Activated CD8-positive, alpha-beta T cell treated with anti-CD3 and anti-CD28 coated beads for 36 hours (primary cell): ENCODE measurements around the gene PDE9A. TPM values are rescaled to one million over a fixed set of nuclear protein-coding genes. Genes with fewer than 3 reads are reported as not detected.

Source experiments
- ATAC-seq: fragments of 200-7000 bp; cut with Tn5 transposase; one replicate; pipeline ENCODE4 v1.10.0; 2021; ENCODE audit warnings: mild to moderate bottlenecking, moderate library complexity
- CTCF ChIA-PET: fragments of 350-600 bp; sonication (Branson Sonifier 250); formaldehyde crosslinking; loops from one replicate; lab custom pipeline; 2021; ENCODE audit warnings: antibody characterized with exemption; lab: Charles Lee
- POLR2A ChIA-PET: fragments of 350-600 bp; sonication (Branson Sonifier 250); formaldehyde crosslinking; loops from one replicate; lab custom pipeline; 2021; ENCODE audit warnings: antibody characterized with exemption; lab: Charles Lee
- DNase-seq: peaks from one replicate; pipeline ENCODE4 v3.0.0-alpha.2; 2020
- H3K27ac Mint-ChIP-seq: one replicate; pipeline ENCODE4 v1.8.0; 2021; ENCODE audit warnings: mild to moderate bottlenecking, mixed read lengths
- H3K27me3 Mint-ChIP-seq: one replicate; pipeline ENCODE4 v1.8.0; 2021; ENCODE audit warnings: mixed read lengths
- H3K36me3 Mint-ChIP-seq: one replicate; pipeline ENCODE4 v1.8.0; 2021; ENCODE audit warnings: low read depth, mixed read lengths
- H3K4me1 Mint-ChIP-seq: one replicate; pipeline ENCODE4 v1.8.0; 2021; ENCODE audit warnings: low read depth, mixed read lengths
- H3K4me3 Mint-ChIP-seq: one replicate; pipeline ENCODE4 v1.8.0; 2021; ENCODE audit warnings: mild to moderate bottlenecking, moderate library complexity, mixed read lengths
- H3K9me3 Mint-ChIP-seq: one replicate; pipeline ENCODE4 v1.8.0; 2021; ENCODE audit warnings: mixed read lengths
- intact Hi-C: fragments of 100-400 bp; cut with micrococcal nuclease; formaldehyde crosslinking; loops from one replicate; pipeline ENCODE4 v1.10.0; 2022
- total RNA-seq, 2 experiments: library from RNA; stranded (reverse); gene quantifications; one replicate each; pipeline ENCODE4 v1.2.3, GENCODE V29; 2021
- TF ChIP-seq, protein P1 (sequence below): fragments of 200-600 bp; IDR thresholded peaks from one replicate; pipeline ENCODE4 v1.8.0; 2022; ENCODE audit warnings: antibody characterized with exemption, mild to moderate bottlenecking

PDE9A gene
- total RNA-seq, 2 experiments from 2014 or later = 11.1 to 11.5 TPM

DNA sequence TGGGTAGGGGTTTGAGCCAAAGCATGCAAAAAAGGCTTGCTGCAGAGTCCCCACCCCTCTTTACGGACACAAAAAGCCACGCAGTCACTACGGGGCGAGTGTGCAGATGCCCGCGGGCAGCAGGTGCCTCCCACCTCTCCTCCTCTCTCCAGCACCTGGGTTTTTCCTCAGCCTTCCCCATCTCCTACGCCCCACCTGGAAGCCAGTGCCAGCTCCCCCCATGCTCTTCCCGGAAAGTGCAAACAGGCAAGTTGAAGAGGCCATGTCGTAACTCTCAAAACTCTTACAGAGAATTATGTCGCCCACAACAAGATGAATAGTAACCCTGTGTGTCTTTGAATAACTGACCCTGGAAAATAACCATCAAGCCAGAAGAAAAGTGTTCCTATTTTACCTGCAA lies 82.5 kb downstream of the PDE9A start:
- H3K36me3 Mint-ChIP-seq = peaks cover 2% of the 10 kb centered on the region
- ChIA-PET POLR2A (interaction anchor here (0.8 kb wide), 1 partner anchor 149 kb away, joined by 3 read pairs; no protein-coding TSS in a partner anchor), CTCF (no interaction called here)
- no peak for DNase-seq
- TF ChIP-seq, protein P1, sequence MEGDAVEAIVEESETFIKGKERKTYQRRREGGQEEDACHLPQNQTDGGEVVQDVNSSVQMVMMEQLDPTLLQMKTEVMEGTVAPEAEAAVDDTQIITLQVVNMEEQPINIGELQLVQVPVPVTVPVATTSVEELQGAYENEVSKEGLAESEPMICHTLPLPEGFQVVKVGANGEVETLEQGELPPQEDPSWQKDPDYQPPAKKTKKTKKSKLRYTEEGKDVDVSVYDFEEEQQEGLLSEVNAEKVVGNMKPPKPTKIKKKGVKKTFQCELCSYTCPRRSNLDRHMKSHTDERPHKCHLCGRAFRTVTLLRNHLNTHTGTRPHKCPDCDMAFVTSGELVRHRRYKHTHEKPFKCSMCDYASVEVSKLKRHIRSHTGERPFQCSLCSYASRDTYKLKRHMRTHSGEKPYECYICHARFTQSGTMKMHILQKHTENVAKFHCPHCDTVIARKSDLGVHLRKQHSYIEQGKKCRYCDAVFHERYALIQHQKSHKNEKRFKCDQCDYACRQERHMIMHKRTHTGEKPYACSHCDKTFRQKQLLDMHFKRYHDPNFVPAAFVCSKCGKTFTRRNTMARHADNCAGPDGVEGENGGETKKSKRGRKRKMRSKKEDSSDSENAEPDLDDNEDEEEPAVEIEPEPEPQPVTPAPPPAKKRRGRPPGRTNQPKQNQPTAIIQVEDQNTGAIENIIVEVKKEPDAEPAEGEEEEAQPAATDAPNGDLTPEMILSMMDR = no peak
- no peak overlapping the region for H3K4me3 Mint-ChIP-seq
- no peaks in the 10 kb centered on the region for H3K9me3 Mint-ChIP-seq
- no peaks in the 10 kb centered on the region for H3K27me3 Mint-ChIP-seq
- H3K27ac Mint-ChIP-seq = no peak overlapping the region
- intact Hi-C loops = no loop called here
- H3K4me1 Mint-ChIP-seq = peaks cover 35% of the 10 kb centered on the region
- no peak for ATAC-seq

GRCh38 chr21:42736646-42737350 lies 83.4 kb downstream of the PDE9A start:
- H3K4me3 Mint-ChIP-seq = no peak overlapping the region
- TF ChIP-seq, protein P1 = no peak
- DNase-seq (no peak), ATAC-seq (no peak)
- intact Hi-C loops = no loop called here
- H3K36me3 Mint-ChIP-seq = peaks cover 2% of the 10 kb centered on the region
- H3K9me3 Mint-ChIP-seq = no peaks in the 10 kb centered on the region
- ChIA-PET POLR2A (no interaction called here), CTCF (interaction anchor here (0.9 kb wide), 1 partner anchor 10 kb away, joined by 3 read pairs; no protein-coding TSS in a partner anchor)
- peaks cover 35% of the 10 kb centered on the region for H3K4me1 Mint-ChIP-seq
- H3K27me3 Mint-ChIP-seq = no peaks in the 10 kb centered on the region
- peak overlapping the region; percentile 98 for H3K27ac Mint-ChIP-seq

GRCh38 chr21:42737951-42738590 lies 84.7 kb downstream of the PDE9A start:
- TF ChIP-seq, protein P1 = no peak
- peak; percentile 88 for ATAC-seq
- Mint-ChIP-seq H3K4me3 (peak overlapping the region; percentile 51), H3K36me3 (peaks cover 2% of the 10 kb centered on the region), H3K4me1 (peaks cover 35% of the 10 kb centered on the region), H3K9me3 (no peaks in the 10 kb centered on the region), H3K27me3 (no peaks in the 10 kb centered on the region), H3K27ac (peak overlapping the region; percentile 98)
- intact Hi-C loops = no loop called here
- POLR2A ChIA-PET = interaction anchor here (1.4 to 1.7 kb wide), 2 partner anchors 9 to 39 kb away, joined by 3 to 5 read pairs; no protein-coding TSS in a partner anchor
- CTCF ChIA-PET = interaction anchor here (0.9 to 1.6 kb wide), 4 partner anchors 9 to 146 kb away, joined by 3 to 6 read pairs (median 4); partner anchors contain the start of gene PDE9A
- DNase-seq = peak; percentile 41

- Mint-ChIP-seq H3K36me3 (peaks cover 2% of the 10 kb centered on the region), H3K27me3 (no peaks in the 10 kb centered on the region), H3K4me3 (no peak overlapping the region), H3K9me3 (no peaks in the 10 kb centered on the region), H3K27ac (peak overlapping the region; percentile 25), H3K4me1 (peaks cover 26% of the 10 kb centered on the region)
- no peak for DNase-seq
- TF ChIP-seq, protein P1 = no peak
- POLR2A ChIA-PET = interaction anchor here (1.7 to 1.8 kb wide), 2 partner anchors 8 to 44 kb away, joined by 4 to 5 read pairs; no protein-coding TSS in a partner anchor
- no peak for ATAC-seq
- intact Hi-C loops = no loop called here
- CTCF ChIA-PET = interaction anchor here (1.3 kb wide), 1 partner anchor 85 kb away, joined by 6 read pairs; the partner anchor contains the start of gene PDE9A
These were observed 85.9 kb downstream of the PDE9A start for GRCh38 chr21:42739061-42739931.
